Measurements from ENCODE around the gene SEMA6A. TPM values are rescaled to one million over a fixed set of nuclear protein-coding genes. Genes with fewer than 3 reads are reported as not detected.

The SEMA6A gene
- total and polyA plus RNA-seq, 9 of the 15 experiments (the other 6 are each of a cell fraction or from before 2014, with no cell fraction given) = 0.04 to 0.42 (median 0.18) TPM; not detected in 5

DNA sequence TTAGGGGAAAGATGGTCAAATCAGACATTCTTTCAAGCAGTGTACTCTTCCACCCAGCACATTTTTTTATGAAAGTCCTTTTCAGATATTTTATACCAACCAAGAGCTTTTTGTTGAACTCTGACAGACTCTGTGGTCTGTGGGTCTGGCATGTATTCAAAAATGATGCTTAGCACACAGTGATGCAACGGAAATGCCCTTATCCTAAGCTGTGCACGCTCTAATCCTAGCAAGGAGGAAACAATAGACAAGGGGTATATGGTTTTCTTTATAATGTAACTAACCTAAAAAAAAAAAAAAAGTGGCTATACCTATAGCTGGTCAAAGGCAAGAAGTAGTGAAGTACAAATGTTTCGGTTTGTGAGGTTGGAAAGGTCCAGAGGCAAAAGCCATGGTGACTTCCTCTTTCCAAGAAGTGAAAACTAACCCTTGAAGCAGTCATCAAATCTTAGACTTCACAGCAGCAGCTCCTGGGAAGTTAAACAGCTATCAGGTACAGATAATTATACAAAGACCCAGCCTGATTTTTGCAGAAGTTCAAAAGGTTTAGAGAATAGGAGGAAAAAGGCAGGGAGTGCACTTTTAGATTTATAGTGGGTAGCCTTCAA, 82.5 kb downstream of the SEMA6A start:
- H4K20me1 ChIP-seq (replicated peaks; ENCODE audit: control insufficient read depth, insufficient read depth, low read length) = no peaks in the 10 kb centered on the region
- H3K27ac ChIP-seq (ENCODE audit: extremely low read depth, low read depth, low read length) = no peak overlapping the region
- H3K79me2 ChIP-seq (ENCODE audit: control insufficient read depth, insufficient read depth, low read length) = no peaks in the 10 kb centered on the region
- H2AFZ ChIP-seq (ENCODE audit: low read depth, low read length) = no peak overlapping the region
- H3K27me3 ChIP-seq (ENCODE audit: control insufficient read depth in 2 of 2, insufficient read depth in 2 of 2, low read length in 2 of 2) = no peaks in the 10 kb centered on the region
- 0% methylated on average over 3 of the region's 3 CpGs for WGBS (ENCODE audit: insufficient coverage, low coverage, missing lambda C conversion rate)
- CTCF ChIA-PET (ENCODE audit: low intra/inter-chr PET ratio) = no interaction called here
- no peak overlapping the region for H3K4me2 ChIP-seq (ENCODE audit: insufficient read depth, low read length)
- FAIRE-seq = no peak
- no peak for DNase-seq (ENCODE audit: extremely low read depth in 1 of 4, low spot score in 3 of 4)
- H3K9me3 ChIP-seq (replicated peaks; ENCODE audit: control insufficient read depth, insufficient read depth, low read depth, low read length) = no peaks in the 10 kb centered on the region
- in situ Hi-C loops (cut with MboI) = no loop called here
- no peak for ATAC-seq
- POLR2A ChIA-PET = interaction anchor here (0.5 to 0.8 kb wide), 4 partner anchors 10 to 126 kb away, joined by 3 to 4 read pairs (median 4); no protein-coding TSS in a partner anchor
- BruUV-seq (replicated peaks) = no TSS peak
- H3K4me3 ChIP-seq = no peak overlapping the region
- H3K9ac ChIP-seq (ENCODE audit: insufficient read depth in 1 of 2, low read depth in 2 of 2, low read length in 2 of 2) = no peak overlapping the region
- H3K4me1 ChIP-seq (replicated peaks in 1 of 2; ENCODE audit: control insufficient read depth in 2 of 2, insufficient read depth in 2 of 2, low read length in 2 of 2) = no peaks in the 10 kb centered on the region; a peak in 2 of 5 replicates
- TF ChIP-seq ZNF384 (IDR thresholded peaks at IDR 0.05; ENCODE audit: low read depth, low read length) = peak; percentile 6; the same call in 1 of the 2 replicates
- TF ChIP-seq RFX1 (IDR thresholded peaks at IDR 0.05) = no peak
- peak; percentile 42; the same call in 1 of the 2 replicates for TF ChIP-seq CEBPG (CRISPR knock-in tag; IDR thresholded peaks at IDR 0.05)
- TF ChIP-seq CEBPG (tag; conservative IDR thresholded peaks at IDR 0.05 in 1 of 2, IDR thresholded peaks at IDR 0.05 in 1 of 2) = peak; percentile 65 to 71
- peak; percentile 39; the same call in 1 of the 2 replicates for TF ChIP-seq CBFA2T3 (IDR thresholded peaks at IDR 0.05)
- TF ChIP-seq PML (IDR thresholded peaks at IDR 0.05; ENCODE audit: low read length) = peak; percentile 22; the same call in 1 of the 2 replicates
- peak; percentile 17; the same call in 1 of the 2 replicates for TF ChIP-seq CBFA2T2 (conservative IDR thresholded peaks at IDR 0.05)
- TF ChIP-seq, protein P1, sequence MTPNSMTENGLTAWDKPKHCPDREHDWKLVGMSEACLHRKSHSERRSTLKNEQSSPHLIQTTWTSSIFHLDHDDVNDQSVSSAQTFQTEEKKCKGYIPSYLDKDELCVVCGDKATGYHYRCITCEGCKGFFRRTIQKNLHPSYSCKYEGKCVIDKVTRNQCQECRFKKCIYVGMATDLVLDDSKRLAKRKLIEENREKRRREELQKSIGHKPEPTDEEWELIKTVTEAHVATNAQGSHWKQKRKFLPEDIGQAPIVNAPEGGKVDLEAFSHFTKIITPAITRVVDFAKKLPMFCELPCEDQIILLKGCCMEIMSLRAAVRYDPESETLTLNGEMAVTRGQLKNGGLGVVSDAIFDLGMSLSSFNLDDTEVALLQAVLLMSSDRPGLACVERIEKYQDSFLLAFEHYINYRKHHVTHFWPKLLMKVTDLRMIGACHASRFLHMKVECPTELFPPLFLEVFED (CRISPR knock-in tag; conservative IDR thresholded peaks at IDR 0.05) = no peak
- peak; percentile 42 for TF ChIP-seq TCF3 (CRISPR knock-in tag; IDR thresholded peaks at IDR 0.05)
- peak; percentile 30; the same call in 1 of the 2 replicates for TF ChIP-seq NFIC (IDR thresholded peaks at IDR 0.05)
- no peak for TF ChIP-seq TFAM (CRISPR knock-in tag; conservative IDR thresholded peaks at IDR 0.05)
- no peak for TF ChIP-seq ARHGAP35 (IDR thresholded peaks at IDR 0.05; ENCODE audit: partially characterized antibody)
- peak; percentile 89 for TF ChIP-seq SPI1 (IDR thresholded peaks at IDR 0.05; ENCODE audit: borderline replicate concordance, low read depth, low read length)
- TF ChIP-seq TEAD4 (IDR thresholded peaks at IDR 0.05; ENCODE audit: low read length) = peak; percentile 59; the same call in 1 of the 2 replicates
- no peak for TF ChIP-seq TEAD4 (CRISPR knock-in tag; IDR thresholded peaks at IDR 0.05; ENCODE audit: borderline replicate concordance)
- TF ChIP-seq ARID1B (IDR thresholded peaks at IDR 0.05) = peak; percentile 15; the same call in 1 of the 2 replicates
- TF ChIP-seq SOX6 (IDR thresholded peaks at IDR 0.05) = peak; percentile 18; the same call in 1 of the 2 replicates
- TF ChIP-seq ZNF444 (CRISPR knock-in tag; IDR thresholded peaks at IDR 0.05) = no peak
- intact Hi-C loops (cut with micrococcal nuclease) = loop anchor here (10.0 kb wide), 1 partner anchor 357 kb away; no protein-coding TSS in a partner anchor
- H3K9me1 ChIP-seq (ENCODE audit: control insufficient read depth, insufficient read depth, low read length) = no peaks in the 10 kb centered on the region
- H3K36me3 ChIP-seq (ENCODE audit: control insufficient read depth, insufficient read depth, low read length) = no peaks in the 10 kb centered on the region

Data from K562 (cell line).